SK-N-DZ (cell line): ENCODE results near the gene CMIP.
A peak's percentile ranks its signal among the peaks of the same experiment; 100 is the strongest.

Source experiments
- DNase-seq: peaks from one replicate; pipeline ENCODE4 v3.0.0-alpha.2; 2015; ENCODE audit warnings: low spot score

The CMIP gene

GRCh38 chr16:81478876-81479511 is 34.4 kb downstream of the CMIP start:
- no peak for DNase-seq

- no peak for DNase-seq
Measured at GRCh38 chr16:81480606-81481206, 36.1 kb downstream of the CMIP start.

- DNase-seq, result peak; percentile 36
Measured at GRCh38 chr16:81481207-81481821, 36.7 kb downstream of the CMIP start.

- DNase-seq, result no peak
Measured at GRCh38 chr16:81482329-81483063, 37.9 kb downstream of the CMIP start.

- DNase-seq, result no peak
Measured at GRCh38 chr16:81483064-81483969, 38.7 kb downstream of the CMIP start.

- no peak for DNase-seq
Measured at GRCh38 chr16:81483970-81484595, 39.5 kb downstream of the CMIP start.

- DNase-seq, result no peak
Measured at GRCh38 chr16:81484908-81485624, 40.5 kb downstream of the CMIP start.

- no peak for DNase-seq
Measured at GRCh38 chr16:81485824-81486539, 41.4 kb downstream of the CMIP start.

- DNase-seq, result no peak
Measured at GRCh38 chr16:81486540-81487061, 42.0 kb downstream of the CMIP start.

GRCh38 chr16:81487301-81487720 is 42.7 kb downstream of the CMIP start:
- no peak for DNase-seq

- no peak for DNase-seq
Measured at GRCh38 chr16:81488687-81489411, 44.2 kb downstream of the CMIP start.

GRCh38 chr16:81489547-81490267 is 45.1 kb downstream of the CMIP start:
- DNase-seq, result no peak

- DNase-seq, result no peak
Measured at GRCh38 chr16:81491541-81492188, 47.1 kb downstream of the CMIP start.

GRCh38 chr16:81492311-81492761 is 47.7 kb downstream of the CMIP start:
- no peak for DNase-seq

- DNase-seq, result no peak
Measured at GRCh38 chr16:81492965-81493754, 48.6 kb downstream of the CMIP start.

GRCh38 chr16:81493755-81494433 is 49.3 kb downstream of the CMIP start:
- no peak for DNase-seq
